HepG2 (cell line): Measurements from ENCODE around the gene CDK13. TPM values are rescaled to one million over a fixed set of nuclear protein-coding genes. Genes with fewer than 3 reads are reported as not detected.

Experiments used
- DBP ChIP-seq: sonication (generic); formaldehyde crosslinking; IDR thresholded peaks from 2 replicates; pipeline ENCODE4 v1.4.0; 2020; ENCODE audit warnings: missing genetic modification reagents; ENCODE audit errors: not compliant biosample characterization
- GMEB1 ChIP-seq: sonication (generic); formaldehyde crosslinking; IDR thresholded peaks from 2 replicates; pipeline ENCODE4 v1.5.1; 2020; ENCODE audit warnings: missing genetic modification reagents, mild to moderate bottlenecking, borderline replicate concordance
- HDAC1 ChIP-seq: sonication (generic); formaldehyde crosslinking; IDR thresholded peaks from 2 replicates; pipeline ENCODE4 v1.5.1; 2020; ENCODE audit warnings: mild to moderate bottlenecking, missing genetic modification reagents
- LBX2 ChIP-seq: sonication (generic); formaldehyde crosslinking; IDR thresholded peaks from 2 replicates; pipeline ENCODE4 v1.5.0; 2020; ENCODE audit warnings: missing genetic modification reagents, mild to moderate bottlenecking, borderline replicate concordance
- MTA1 ChIP-seq: sonication (generic); formaldehyde crosslinking; IDR thresholded peaks from 2 replicates; pipeline ENCODE4 v1.4.0; 2020; ENCODE audit warnings: missing genetic modification reagents, mild to moderate bottlenecking, borderline replicate concordance
- POLR2A ChIP-seq, 2 experiments: IDR thresholded peaks; 2 replicates each; pipeline ENCODE4 v1.6.1; 2011; ENCODE audit warnings: low read depth in 2 of 2, low read length in 2 of 2, mild to moderate bottlenecking in 1 of 2, moderate library complexity in 1 of 2; ENCODE audit not compliant: insufficient read depth in 1 of 2
- SRSF1 ChIP-seq: fragments of 200-400 bp; formaldehyde crosslinking; optimal IDR thresholded peaks from 2 replicates; pipeline ENCODE3; 2017; ENCODE audit warnings: mild to moderate bottlenecking, low read depth, low read length, moderate library complexity
- ZBTB46 ChIP-seq: sonication (generic); formaldehyde crosslinking; IDR thresholded peaks from 2 replicates; pipeline ENCODE4 v1.4.0; 2020; ENCODE audit warnings: mild to moderate bottlenecking, missing genetic modification reagents, borderline replicate concordance
- ZFY ChIP-seq: sonication (generic); formaldehyde crosslinking; IDR thresholded peaks from 2 replicates; pipeline ENCODE4 v1.4.0; 2020; ENCODE audit warnings: missing genetic modification reagents
- ZGPAT ChIP-seq: IDR thresholded peaks from 2 replicates; pipeline ENCODE4 v1.6.1; 2016; ENCODE audit warnings: mild to moderate bottlenecking
- ZKSCAN5 ChIP-seq: sonication (generic); formaldehyde crosslinking; IDR thresholded peaks from 2 replicates; pipeline ENCODE4 v1.5.1; 2020; ENCODE audit warnings: mild to moderate bottlenecking, missing genetic modification reagents
- ZNF274 ChIP-seq: sonication (generic); formaldehyde crosslinking; IDR thresholded peaks from 2 replicates; pipeline ENCODE4 v1.5.1; 2020; ENCODE audit warnings: mild to moderate bottlenecking, missing genetic modification reagents
- ZNF501 ChIP-seq: sonication (generic); formaldehyde crosslinking; IDR thresholded peaks from 2 replicates; pipeline ENCODE4 v1.5.1; 2020; ENCODE audit warnings: mild to moderate bottlenecking, moderate library complexity, missing genetic modification reagents
- ZNF513 ChIP-seq: sonication (generic); formaldehyde crosslinking; conservative IDR thresholded peaks from 2 replicates; pipeline ENCODE4 v1.5.0; 2020; ENCODE audit warnings: missing genetic modification reagents
- ZNF558 ChIP-seq: sonication (generic); formaldehyde crosslinking; IDR thresholded peaks from 2 replicates; pipeline ENCODE4 v1.9.0; 2022; ENCODE audit warnings: mild to moderate bottlenecking, missing genetic modification reagents, borderline replicate concordance
- ZNF839 ChIP-seq: sonication (generic); formaldehyde crosslinking; IDR thresholded peaks from 2 replicates; pipeline ENCODE4 v1.4.0; 2020; ENCODE audit warnings: missing genetic modification reagents, mild to moderate bottlenecking, borderline replicate concordance
- ZUFSP ChIP-seq: sonication (generic); formaldehyde crosslinking; IDR thresholded peaks from 2 replicates; pipeline ENCODE4 v1.9.0; 2021; ENCODE audit warnings: missing genetic modification reagents, mild to moderate bottlenecking, borderline replicate concordance
- polyA plus RNA-seq, 8 experiments: library from polyadenylated mRNA; depleted of rRNA in 3 of 8; stranded (reverse) in 7 of 8; unstranded in 1 of 8; fragments of >200 nt; fragmentation: Illumina TruSeq in 4 of 8; extraction: Trizol in 4 of 8; gene quantifications; 2 replicates each; pipeline versions ENCODE4 v1.2.1 to v1.2.3, GENCODE V29; 2011 to 2016; ENCODE audit warnings: low read depth in 4 of 8, missing spikeins in 1 of 8, mixed read lengths in 1 of 8; ENCODE audit not compliant: insufficient read depth in 1 of 8
- total RNA-seq, 5 experiments: library from RNA; depleted of rRNA; stranded (reverse); fragments of >200 nt; fragmentation: Illumina TruSeq; extraction: Trizol; gene quantifications; 2 replicates each; pipeline ENCODE4 v1.2.3, GENCODE V29; 2016; ENCODE audit warnings: low read depth in 1 of 5

Gene CDK13
- total and polyA plus RNA-seq, 2 of the 13 experiments (the other 11 are each of a cell fraction or from before 2014, with no cell fraction given) = 21.0 to 40.9 TPM

GRCh38 chr7:39951226-39952194, 1.5 kb downstream of the CDK13 start (continued):
- TF ChIP-seq ZGPAT (CRISPR knock-in tag) = 0 out of 2 replicates have a peak, but pooled peaks have one; percentile 23
- no peak for TF ChIP-seq ZUFSP
- TF ChIP-seq ZNF513 (CRISPR knock-in tag) = no peak
- peak; percentile 90; the same call in 1 of the 2 replicates for TF ChIP-seq ZNF558 (CRISPR knock-in tag)
- peak; percentile 89 for TF ChIP-seq ZFY
- TF ChIP-seq DBP (CRISPR knock-in tag) = no peak
- TF ChIP-seq POLR2A (IDR thresholded peaks at IDR 0.05; ENCODE audit: insufficient read depth in 1 of 2, low read depth in 2 of 2, low read length in 2 of 2) = 0 out of 4 replicates have a peak, but pooled peaks of 1 of the 2 experiments have one; percentile 13
- TF ChIP-seq GMEB1 = peak; percentile 12; the same call in 1 of the 2 replicates
- TF ChIP-seq LBX2 = no peak
- peak; percentile 67 for TF ChIP-seq HDAC1 (CRISPR knock-in tag)
- TF ChIP-seq ZNF839 = no peak
- TF ChIP-seq ZBTB46 (CRISPR knock-in tag) = no peak
- TF ChIP-seq MTA1 (CRISPR knock-in tag) = 0 out of 2 replicates have a peak, but pooled peaks have one; percentile 38
- TF ChIP-seq ZNF501 = peak; percentile 49; the same call in 1 of the 2 replicates
- TF ChIP-seq ZKSCAN5 (CRISPR knock-in tag) = no peak
- no peak for TF ChIP-seq SRSF1
- TF ChIP-seq ZNF274 = peak; percentile 59; the same call in 1 of the 2 replicates
